Effector CD8-positive, alpha-beta T cell (primary cell): ENCODE results near the gene PCGF5.

Experiments
- DNase-seq: peaks from one replicate; lab custom pipeline; 2025; lab: John Stamatoyannopoulos, UW

The PCGF5 gene

DNA sequence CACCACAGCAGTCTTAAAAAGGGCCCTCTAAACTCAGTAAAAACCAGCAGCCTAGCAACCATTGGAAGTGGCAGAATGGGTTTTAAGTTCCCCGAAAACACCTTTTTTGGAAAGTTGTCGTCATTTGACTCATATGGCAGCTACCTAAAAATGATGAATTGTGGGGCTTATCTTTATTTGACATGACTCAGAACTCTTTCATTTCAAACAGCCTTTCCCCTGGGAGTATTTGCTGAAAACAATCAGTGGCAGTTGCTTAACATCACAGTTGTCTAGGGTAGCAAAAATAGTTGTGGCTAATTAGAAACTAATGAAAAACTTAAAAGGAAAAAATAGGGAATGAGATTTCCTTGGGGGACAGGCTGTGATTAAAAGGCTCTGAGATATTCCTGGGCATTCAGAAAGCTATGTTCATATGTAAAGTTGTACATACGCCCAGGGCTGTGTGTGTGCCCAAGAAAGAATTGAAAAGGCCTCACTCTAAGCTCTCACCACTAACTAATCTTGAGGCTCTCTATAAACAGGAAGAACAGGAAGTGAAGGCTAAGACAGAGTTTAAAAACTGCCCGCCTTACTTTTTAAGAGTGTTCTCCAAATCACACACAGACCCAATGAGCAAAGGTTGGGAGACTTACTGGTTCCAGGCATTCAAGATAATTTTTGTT is 108.0 kb downstream of the PCGF5 start:
- no peak for DNase-seq
